Spleen (tissue), 7 donors: ENCODE data around the gene BARHL1.

Source experiments
- POLR2AphosphoS5 ChIP-seq, 3 donors: sonication (generic); formaldehyde crosslinking; IDR thresholded peaks; one replicate each; pipeline ENCODE4 v1.5.1; 2017; ENCODE audit warnings: antibody characterized with exemption in 3 of 3
- TF ChIP-seq, protein P1 (sequence below), 11 experiments: fragments of 200-600 bp in 7 of 11; fragments of 450-650 bp in 4 of 11; sonication (generic) in 4 of 11; IDR thresholded peaks in 8 of 11; conservative IDR thresholded peaks in 3 of 11; 1 replicate in 7 of 11; 2 replicates in 4 of 11; pipeline versions ENCODE4 v1.4.0 to v1.8.0; 2016 to 2021; ENCODE audit warnings: antibody characterized with exemption in 11 of 11, inconsistent platforms in 4 of 11, mild to moderate bottlenecking in 1 of 11
- donor health status: DM: no; HTN: no; CAD: no; lungs with moderate emphysema.
- donor health status: DM: no; HTN: no; CAD: no.
- donor health status: DM: no; HTN: no; CAD: no.

DNA sequence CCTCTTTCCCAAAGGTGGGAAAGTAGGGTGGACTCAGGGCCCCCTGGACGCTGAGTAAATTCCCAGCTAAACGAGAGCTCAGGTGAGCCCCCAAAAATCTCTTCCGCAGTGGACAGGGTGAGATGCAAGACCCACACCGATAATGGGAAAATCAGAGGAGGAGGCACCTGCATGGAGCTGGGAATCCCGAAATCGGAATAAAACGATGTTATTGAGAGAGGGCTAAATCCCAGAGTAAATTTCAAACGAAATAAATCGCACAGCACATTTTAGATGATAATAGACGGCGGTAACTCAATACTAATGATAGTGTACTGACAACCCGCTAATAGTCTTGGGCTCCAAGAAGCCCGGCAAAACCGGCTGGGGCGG lies 3.0 kb upstream of the BARHL1 start:
- TF ChIP-seq, protein P1, sequence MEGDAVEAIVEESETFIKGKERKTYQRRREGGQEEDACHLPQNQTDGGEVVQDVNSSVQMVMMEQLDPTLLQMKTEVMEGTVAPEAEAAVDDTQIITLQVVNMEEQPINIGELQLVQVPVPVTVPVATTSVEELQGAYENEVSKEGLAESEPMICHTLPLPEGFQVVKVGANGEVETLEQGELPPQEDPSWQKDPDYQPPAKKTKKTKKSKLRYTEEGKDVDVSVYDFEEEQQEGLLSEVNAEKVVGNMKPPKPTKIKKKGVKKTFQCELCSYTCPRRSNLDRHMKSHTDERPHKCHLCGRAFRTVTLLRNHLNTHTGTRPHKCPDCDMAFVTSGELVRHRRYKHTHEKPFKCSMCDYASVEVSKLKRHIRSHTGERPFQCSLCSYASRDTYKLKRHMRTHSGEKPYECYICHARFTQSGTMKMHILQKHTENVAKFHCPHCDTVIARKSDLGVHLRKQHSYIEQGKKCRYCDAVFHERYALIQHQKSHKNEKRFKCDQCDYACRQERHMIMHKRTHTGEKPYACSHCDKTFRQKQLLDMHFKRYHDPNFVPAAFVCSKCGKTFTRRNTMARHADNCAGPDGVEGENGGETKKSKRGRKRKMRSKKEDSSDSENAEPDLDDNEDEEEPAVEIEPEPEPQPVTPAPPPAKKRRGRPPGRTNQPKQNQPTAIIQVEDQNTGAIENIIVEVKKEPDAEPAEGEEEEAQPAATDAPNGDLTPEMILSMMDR (IDR thresholded peaks at IDR 0.05 in 8 of 11, conservative IDR thresholded peaks at IDR 0.05 in 3 of 11) = no peak
- TF ChIP-seq POLR2AphosphoS5 (IDR thresholded peaks at IDR 0.05) = no peak
